Measurements from ENCODE around the gene AP1M1. TPM values are rescaled to one million over a fixed set of nuclear protein-coding genes. Genes with fewer than 3 reads are reported as not detected.

Gene AP1M1
- total RNA-seq, 2 donors from 2014 or later: 35.0 to 51.6 TPM

DNA sequence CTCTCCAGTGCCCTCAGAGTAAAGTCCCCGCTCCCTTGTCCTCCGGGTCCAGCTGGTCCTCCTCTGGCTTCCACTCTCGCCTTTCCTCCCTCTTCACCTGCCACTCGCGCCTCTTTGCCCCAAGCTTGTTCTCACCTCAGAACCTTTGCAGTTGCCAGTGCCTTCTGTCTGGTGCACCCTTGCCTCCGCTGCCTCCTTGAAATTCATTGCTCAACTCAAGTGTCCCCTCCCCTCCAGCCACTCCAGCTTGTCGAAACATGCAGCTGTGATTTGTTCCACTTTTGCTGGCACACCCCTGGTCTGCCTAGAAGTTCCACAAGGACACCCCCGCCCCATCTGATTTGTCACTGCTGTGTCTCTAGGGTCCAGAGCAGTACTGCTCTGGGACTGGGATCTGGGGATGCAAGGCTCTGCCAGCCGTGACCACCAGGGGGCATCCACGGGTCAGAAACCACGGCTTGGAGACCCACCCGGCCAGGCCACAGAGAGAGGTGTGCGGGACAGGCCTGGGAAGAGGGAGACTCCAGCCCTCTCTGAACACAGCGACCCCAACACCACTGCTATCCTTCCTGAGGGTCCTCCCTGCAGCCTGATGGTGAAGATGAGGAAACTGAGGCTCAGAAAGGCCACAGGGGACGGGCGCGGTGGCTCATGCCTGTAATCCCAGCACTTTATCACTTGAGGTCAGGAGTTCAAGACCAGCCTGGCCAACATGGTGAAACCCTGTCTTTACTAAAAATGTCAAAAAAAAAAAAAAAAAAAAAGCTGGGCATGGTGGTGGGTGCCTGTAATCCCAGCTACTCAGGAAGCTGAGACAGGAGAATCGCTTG lies 49.9 kb downstream of the AP1M1 start:
- TF ChIP-seq, protein P1, sequence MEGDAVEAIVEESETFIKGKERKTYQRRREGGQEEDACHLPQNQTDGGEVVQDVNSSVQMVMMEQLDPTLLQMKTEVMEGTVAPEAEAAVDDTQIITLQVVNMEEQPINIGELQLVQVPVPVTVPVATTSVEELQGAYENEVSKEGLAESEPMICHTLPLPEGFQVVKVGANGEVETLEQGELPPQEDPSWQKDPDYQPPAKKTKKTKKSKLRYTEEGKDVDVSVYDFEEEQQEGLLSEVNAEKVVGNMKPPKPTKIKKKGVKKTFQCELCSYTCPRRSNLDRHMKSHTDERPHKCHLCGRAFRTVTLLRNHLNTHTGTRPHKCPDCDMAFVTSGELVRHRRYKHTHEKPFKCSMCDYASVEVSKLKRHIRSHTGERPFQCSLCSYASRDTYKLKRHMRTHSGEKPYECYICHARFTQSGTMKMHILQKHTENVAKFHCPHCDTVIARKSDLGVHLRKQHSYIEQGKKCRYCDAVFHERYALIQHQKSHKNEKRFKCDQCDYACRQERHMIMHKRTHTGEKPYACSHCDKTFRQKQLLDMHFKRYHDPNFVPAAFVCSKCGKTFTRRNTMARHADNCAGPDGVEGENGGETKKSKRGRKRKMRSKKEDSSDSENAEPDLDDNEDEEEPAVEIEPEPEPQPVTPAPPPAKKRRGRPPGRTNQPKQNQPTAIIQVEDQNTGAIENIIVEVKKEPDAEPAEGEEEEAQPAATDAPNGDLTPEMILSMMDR (conservative IDR thresholded peaks at IDR 0.05): peak; percentile 97
- no peaks in the 10 kb centered on the region for H3K36me3 ChIP-seq (ENCODE audit: control insufficient read depth, insufficient read depth, low read length)
- H3K9me3 Mint-ChIP-seq: no peaks in the 10 kb centered on the region
- no peak overlapping the region for H3K4me3 ChIP-seq (ENCODE audit: low read length)
- no peak overlapping the region for H3K4me3 Mint-ChIP-seq
- H3K27ac Mint-ChIP-seq: no peak overlapping the region
- 47 to 63% methylated on average over 8 to 18 of the region's 18 CpGs for WGBS, 2 experiments (ENCODE audit: insufficient coverage in 1 of 2, insufficient read length in 1 of 2)
- DNase-seq: peak; percentile 98
- H3K9me3 ChIP-seq (ENCODE audit: control insufficient read depth, low read length): no peaks in the 10 kb centered on the region
- H3K4me1 ChIP-seq (ENCODE audit: control insufficient read depth, insufficient read depth, low read length): no peaks in the 10 kb centered on the region
- H3K27me3 ChIP-seq (ENCODE audit: control insufficient read depth, insufficient read depth, low read length, poor library complexity, severe bottlenecking): no peaks in the 10 kb centered on the region
- H3K36me3 Mint-ChIP-seq (ENCODE audit: low read depth): no peaks in the 10 kb centered on the region
- no peak overlapping the region for H3K9ac ChIP-seq (ENCODE audit: extremely low read depth, low read length, poor library complexity, severe bottlenecking)
- H3K27me3 Mint-ChIP-seq (ENCODE audit: insufficient read depth): no peaks in the 10 kb centered on the region
- H3K27ac ChIP-seq (ENCODE audit: low read depth, low read length): no peak overlapping the region
- H3K4me1 Mint-ChIP-seq: no peaks in the 10 kb centered on the region

DNA sequence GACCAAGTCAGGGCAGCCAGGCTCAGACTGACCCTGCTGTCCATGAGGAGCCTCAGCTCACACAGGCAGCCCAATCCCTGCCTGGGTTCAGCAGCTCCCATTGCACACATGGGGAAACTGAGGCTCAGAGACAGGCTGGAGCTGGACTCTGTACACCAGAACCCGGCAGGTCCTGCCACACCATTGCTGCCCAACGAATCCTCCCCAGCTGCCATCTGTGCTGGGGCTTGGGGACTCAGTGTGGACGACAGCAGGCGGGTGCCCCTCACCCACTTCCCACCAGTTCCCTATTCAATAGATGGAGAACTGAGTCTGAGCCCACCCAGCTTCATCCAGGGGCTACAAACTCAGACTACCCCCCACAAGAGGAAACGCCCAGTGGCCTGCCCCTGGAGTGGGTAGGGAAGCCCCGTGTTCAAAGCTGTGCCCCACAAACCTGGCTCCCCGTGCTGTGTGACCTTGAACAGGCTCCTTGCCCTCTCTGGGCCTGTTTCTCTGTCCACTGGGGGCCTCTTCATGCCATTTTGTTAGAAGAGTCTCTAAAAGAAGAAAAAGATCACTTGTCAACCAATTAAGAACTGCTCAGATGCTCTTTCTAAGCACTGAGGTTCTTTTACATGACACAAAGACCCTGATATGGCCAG lies 50.8 kb downstream of the AP1M1 start:
- TF ChIP-seq, protein P1 (conservative IDR thresholded peaks at IDR 0.05): no peak
- H3K9ac ChIP-seq (ENCODE audit: extremely low read depth, low read length, poor library complexity, severe bottlenecking): no peak overlapping the region
- Mint-ChIP-seq H3K4me3 (no peak overlapping the region), H3K9me3 (no peaks in the 10 kb centered on the region), H3K36me3 (ENCODE audit: low read depth) (no peaks in the 10 kb centered on the region), H3K4me1 (no peaks in the 10 kb centered on the region), H3K27me3 (ENCODE audit: insufficient read depth) (no peaks in the 10 kb centered on the region), H3K27ac (no peak overlapping the region)
- no peak for DNase-seq
- no peaks in the 10 kb centered on the region for H3K9me3 ChIP-seq (ENCODE audit: control insufficient read depth, low read length)
- H3K27ac ChIP-seq (ENCODE audit: low read depth, low read length): no peak overlapping the region
- no peaks in the 10 kb centered on the region for H3K4me1 ChIP-seq (ENCODE audit: control insufficient read depth, insufficient read depth, low read length)
- H3K36me3 ChIP-seq (ENCODE audit: control insufficient read depth, insufficient read depth, low read length): no peaks in the 10 kb centered on the region
- WGBS, 2 experiments (ENCODE audit: insufficient coverage in 1 of 2, insufficient read length in 1 of 2): 88 to 92% methylated on average over 3 to 7 of the region's 7 CpGs
- no peak overlapping the region for H3K4me3 ChIP-seq (ENCODE audit: low read length)
- no peaks in the 10 kb centered on the region for H3K27me3 ChIP-seq (ENCODE audit: control insufficient read depth, insufficient read depth, low read length, poor library complexity, severe bottlenecking)

DNA sequence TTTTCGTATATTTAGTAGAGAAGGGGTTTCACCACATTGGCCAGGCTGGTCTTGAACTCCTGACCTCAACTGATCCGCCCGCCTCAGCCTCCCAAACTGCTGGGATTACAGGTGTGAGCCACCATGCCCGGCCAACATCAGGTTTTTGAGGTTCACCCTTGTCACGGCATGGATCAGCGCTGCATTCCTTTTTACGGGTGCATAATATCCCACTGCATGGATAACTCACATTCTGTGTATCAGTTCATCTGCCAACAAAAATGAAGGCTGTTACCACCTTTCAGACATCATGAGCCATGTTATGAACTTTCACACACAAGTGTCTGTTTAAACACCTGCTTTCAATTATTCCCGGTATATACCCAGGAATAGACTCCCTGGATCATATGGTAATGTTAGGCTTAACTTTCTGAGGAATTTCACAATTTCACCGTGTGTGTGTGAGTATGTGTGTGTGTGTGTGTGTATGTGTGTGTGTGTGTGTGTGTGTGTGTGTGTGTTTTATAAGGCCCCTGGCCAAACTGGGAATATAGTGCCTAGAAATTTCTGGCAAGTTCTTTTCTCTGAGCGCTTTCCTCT lies 52.2 kb downstream of the AP1M1 start:
- WGBS, 2 experiments (ENCODE audit: insufficient coverage in 1 of 2, insufficient read length in 1 of 2): 92 to 97% methylated on average over 9 to 10 of the region's 10 CpGs
- Histone ChIP-seq H3K27ac (ENCODE audit: low read depth, low read length) (no peak overlapping the region), H3K36me3 (ENCODE audit: control insufficient read depth, insufficient read depth, low read length) (no peaks in the 10 kb centered on the region), H3K4me3 (ENCODE audit: low read length) (no peak overlapping the region), H3K4me1 (ENCODE audit: control insufficient read depth, insufficient read depth, low read length) (no peaks in the 10 kb centered on the region), H3K27me3 (ENCODE audit: control insufficient read depth, insufficient read depth, low read length, poor library complexity, severe bottlenecking) (no peaks in the 10 kb centered on the region), H3K9ac (ENCODE audit: extremely low read depth, low read length, poor library complexity, severe bottlenecking) (no peak overlapping the region), H3K9me3 (ENCODE audit: control insufficient read depth, low read length) (no peaks in the 10 kb centered on the region)
- no peak for DNase-seq
- TF ChIP-seq, protein P1 (conservative IDR thresholded peaks at IDR 0.05): no peak
- Mint-ChIP-seq H3K36me3 (ENCODE audit: low read depth) (no peaks in the 10 kb centered on the region), H3K9me3 (no peaks in the 10 kb centered on the region), H3K4me3 (no peak overlapping the region), H3K27ac (no peak overlapping the region), H3K4me1 (no peaks in the 10 kb centered on the region), H3K27me3 (ENCODE audit: insufficient read depth) (peaks cover 1% of the 10 kb centered on the region)

All from endodermal cell (in vitro differentiated cells).